Caco-2 (cell line): ENCODE data around the gene E2F8. TPM values are rescaled to one million over a fixed set of nuclear protein-coding genes. Genes with fewer than 3 reads are reported as not detected.

Experiments used
- BruUV-seq: library from RNA; stranded (reverse); fragments of 400-500 nt; replicated peaks from 2 replicates; lab custom pipeline; 2021; lab: Mats Ljungman, UMichigan
- CTCF ChIA-PET: fragments of 300-600 bp; sonication (Branson Sonifier 250); formaldehyde crosslinking; loops from one replicate; lab custom pipeline; 2022; ENCODE audit warnings: antibody characterized with exemption; lab: Charles Lee
- POLR2A ChIA-PET: fragments of 300-600 bp; sonication (Branson Sonifier 250); formaldehyde crosslinking; loops from one replicate; lab custom pipeline; 2022; ENCODE audit warnings: antibody characterized with exemption; lab: Charles Lee
- DNase-seq, 2 experiments: peaks; one replicate each; pipeline versions ENCODE4 v3.0.0 to v3.0.0-alpha.2; 2020 to 2022
- H3K27me3 ChIP-seq: replicated peaks from 2 replicates; pipeline ENCODE4 v1.6.0; 2011; ENCODE audit warnings: low read length; ENCODE audit not compliant: control insufficient read depth, insufficient read depth
- H3K36me3 ChIP-seq: 2 replicates; pipeline ENCODE4 v1.5.1; 2011; ENCODE audit warnings: low read length; ENCODE audit not compliant: control insufficient read depth, insufficient read depth
- H3K4me1 ChIP-seq: fragments of 250-450 bp; sonication (Bioruptor Pico); 2 replicates; pipeline ENCODE4 v1.5.1; 2020; ENCODE audit warnings: mild to moderate bottlenecking
- H3K4me3 ChIP-seq: 2 replicates; pipeline ENCODE4 v1.5.1; 2011; ENCODE audit warnings: low read depth, mild to moderate bottlenecking, control low read depth, low read length
- H3K9me3 ChIP-seq: fragments of 250-450 bp; sonication (Bioruptor Pico); 2 replicates; pipeline ENCODE4 v1.5.1; 2020; ENCODE audit warnings: mild to moderate bottlenecking, moderate library complexity
- H3K27ac Mint-ChIP-seq: one replicate; pipeline ENCODE4 v1.8.0; 2022; ENCODE audit warnings: mixed read lengths; ENCODE audit not compliant: unreplicated experiment
- H3K27me3 Mint-ChIP-seq: one replicate; pipeline ENCODE4 v1.8.0; 2022; ENCODE audit warnings: mixed read lengths; ENCODE audit not compliant: insufficient read depth, unreplicated experiment
- H3K36me3 Mint-ChIP-seq: one replicate; pipeline ENCODE4 v1.8.0; 2022; ENCODE audit warnings: mild to moderate bottlenecking, mixed read lengths; ENCODE audit not compliant: insufficient read depth, unreplicated experiment
- H3K4me1 Mint-ChIP-seq: one replicate; pipeline ENCODE4 v1.8.0; 2022; ENCODE audit warnings: low read depth, mixed read lengths; ENCODE audit not compliant: unreplicated experiment
- H3K4me3 Mint-ChIP-seq: one replicate; pipeline ENCODE4 v1.8.0; 2022; ENCODE audit warnings: mild to moderate bottlenecking, moderate library complexity, mixed read lengths; ENCODE audit not compliant: unreplicated experiment
- H3K9me3 Mint-ChIP-seq: one replicate; pipeline ENCODE4 v1.8.0; 2022; ENCODE audit warnings: mixed read lengths; ENCODE audit not compliant: unreplicated experiment
- CTCF ChIP-seq, 2 experiments: fragments of 200-600 bp in 1 of 2; IDR thresholded peaks; 1 replicate in 1 of 2; 2 replicates in 1 of 2; pipeline versions ENCODE4 v1.5.1 to v1.8.0; 2011 to 2022; ENCODE audit warnings: antibody characterized with exemption in 1 of 2, control low read depth in 1 of 2, inconsistent platforms in 1 of 2, low read depth in 1 of 2, low read length in 1 of 2, mild to moderate bottlenecking in 1 of 2, moderate library complexity in 1 of 2; ENCODE audit not compliant: insufficient read depth in 1 of 2, severe bottlenecking in 1 of 2, unreplicated experiment in 1 of 2
- intact Hi-C: fragments of 100-400 bp; cut with micrococcal nuclease; formaldehyde crosslinking; loops from one replicate; pipeline ENCODE4 v1.10.0; 2022; ENCODE audit not compliant: unreplicated experiment
- total RNA-seq: library from RNA; stranded (reverse); gene quantifications from 2 replicates; pipeline ENCODE4 v1.2.3, GENCODE V29; 2022

E2F8 gene
- total RNA-seq, 1 experiment from 2014 or later: 38.1 TPM

- no peaks in the 10 kb centered on the region for H3K36me3 ChIP-seq
- intact Hi-C loops: loop anchor here (5.0 kb wide), 2 partner anchors 66 to 171 kb away; no protein-coding TSS in a partner anchor
- Mint-ChIP-seq H3K27me3 (no peaks in the 10 kb centered on the region), H3K27ac (peak overlapping the region; percentile 90), H3K4me1 (peaks cover 28% of the 10 kb centered on the region), H3K9me3 (peaks cover 6% of the 10 kb centered on the region), H3K36me3 (peaks cover 44% of the 10 kb centered on the region), H3K4me3 (peak overlapping the region; percentile 97)
- CTCF ChIA-PET: no interaction called here
- DNase-seq: no peak
- H3K27me3 ChIP-seq: no peaks in the 10 kb centered on the region
- BruUV-seq: no TSS peak
- no peak for TF ChIP-seq CTCF (IDR thresholded peaks at IDR 0.05; ENCODE audit: insufficient read depth in 1 of 2, low read depth in 1 of 2, low read length in 1 of 2, severe bottlenecking in 1 of 2, unreplicated experiment in 1 of 2)
- H3K9me3 ChIP-seq: no peaks in the 10 kb centered on the region
- POLR2A ChIA-PET: no interaction called here
- H3K4me1 ChIP-seq: peaks cover 52% of the 10 kb centered on the region
- no peak overlapping the region; the same call in 1 of the 2 replicates for H3K4me3 ChIP-seq
These were observed 2.4 kb upstream of the E2F8 start for GRCh38 chr11:19243143-19243542.

- peaks cover 53% of the 10 kb centered on the region for H3K4me1 ChIP-seq
- H3K27ac Mint-ChIP-seq: peak overlapping the region; percentile 90
- H3K27me3 ChIP-seq: no peaks in the 10 kb centered on the region
- ChIA-PET CTCF (interaction anchor here (0.9 kb wide), 1 partner anchor 166 kb away, joined by 3 read pairs; no protein-coding TSS in a partner anchor), POLR2A (interaction anchor here (0.6 kb wide), 1 partner anchor 132 kb away, joined by 11 read pairs; no protein-coding TSS in a partner anchor)
- peaks cover 28% of the 10 kb centered on the region for H3K4me1 Mint-ChIP-seq
- TF ChIP-seq CTCF (IDR thresholded peaks at IDR 0.05; ENCODE audit: insufficient read depth in 1 of 2, low read depth in 1 of 2, low read length in 1 of 2, severe bottlenecking in 1 of 2, unreplicated experiment in 1 of 2): no peak
- H3K4me3 ChIP-seq: peak overlapping the region; percentile 96
- H3K36me3 ChIP-seq: 0 out of 2 replicates have a peak, but pooled peaks cover 1% of the 10 kb centered on the region
- peak in 1 of 2 experiments; percentile 51 for DNase-seq
- H3K27me3 Mint-ChIP-seq: no peaks in the 10 kb centered on the region
- intact Hi-C loops: loop anchor here (1.0 to 5.0 kb wide), 3 partner anchors 35 to 170 kb away; no protein-coding TSS in a partner anchor
- no peaks in the 10 kb centered on the region for H3K9me3 ChIP-seq
- H3K4me3 Mint-ChIP-seq: peak overlapping the region; percentile 97
- H3K36me3 Mint-ChIP-seq: peaks cover 50% of the 10 kb centered on the region
- no peaks in the 10 kb centered on the region for H3K9me3 Mint-ChIP-seq
- no TSS peak for BruUV-seq
These were observed 1.6 kb upstream of the E2F8 start for GRCh38 chr11:19242179-19242932.
